ENCODE measurements around the gene RALGAPA2. TPM values are rescaled to one million over a fixed set of nuclear protein-coding genes. Genes with fewer than 3 reads are reported as not detected.

Gene RALGAPA2
- total RNA-seq, 1 donor from 2014 or later = 28.1 TPM

- H3K9me3 Mint-ChIP-seq = no peaks in the 10 kb centered on the region
Measured at GRCh38 chr20:20754714-20755113, 42.3 kb upstream of the RALGAPA2 start.

DNA sequence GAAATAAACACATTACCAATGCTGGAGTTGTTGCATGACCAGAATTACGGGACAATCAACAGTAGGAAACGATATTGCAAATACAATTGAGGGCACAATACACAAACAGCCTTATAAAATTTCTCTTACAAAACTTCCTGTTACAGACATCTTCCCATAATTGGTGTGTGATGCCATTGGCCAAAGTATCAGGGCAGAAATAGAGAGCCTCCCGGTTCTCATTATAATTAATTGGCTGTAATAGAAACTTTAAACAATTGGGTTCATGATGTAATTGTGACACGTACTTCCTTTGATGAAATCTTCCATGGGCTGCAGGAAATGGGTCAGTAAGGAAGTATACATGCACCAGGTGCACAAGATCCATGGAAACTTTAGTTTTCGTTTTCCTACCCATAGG, 40.3 kb upstream of the RALGAPA2 start:
- Mint-ChIP-seq H3K36me3 (no peaks in the 10 kb centered on the region), H3K4me1 (ENCODE audit: unreplicated experiment) (no peaks in the 10 kb centered on the region), H3K27ac (no peak overlapping the region), H3K4me3 (no peak overlapping the region), H3K9me3 (peaks cover 6% of the 10 kb centered on the region), H3K27me3 (peaks cover 29% of the 10 kb centered on the region)
- no peak for DNase-seq (ENCODE audit: extremely low spot score, unreplicated experiment)
- no peak for TF ChIP-seq CTCF (conservative IDR thresholded peaks at IDR 0.05)

More at GRCh38 chr20:20754714-20755113, 42.3 kb upstream of the RALGAPA2 start:
- H3K4me3 Mint-ChIP-seq = no peak overlapping the region
- H3K36me3 Mint-ChIP-seq = no peaks in the 10 kb centered on the region
- no peak for TF ChIP-seq CTCF (conservative IDR thresholded peaks at IDR 0.05)
- peaks cover 25% of the 10 kb centered on the region for H3K27me3 Mint-ChIP-seq
- DNase-seq (ENCODE audit: extremely low spot score, unreplicated experiment) = no peak
- H3K27ac Mint-ChIP-seq = no peak overlapping the region
- H3K4me1 Mint-ChIP-seq (ENCODE audit: unreplicated experiment) = no peaks in the 10 kb centered on the region

GRCh38 chr20:20747298-20747697, 34.9 kb upstream of the RALGAPA2 start:
- no peak for TF ChIP-seq CTCF (conservative IDR thresholded peaks at IDR 0.05)
- Mint-ChIP-seq H3K9me3 (peaks cover 6% of the 10 kb centered on the region), H3K4me3 (no peak overlapping the region)

DNA sequence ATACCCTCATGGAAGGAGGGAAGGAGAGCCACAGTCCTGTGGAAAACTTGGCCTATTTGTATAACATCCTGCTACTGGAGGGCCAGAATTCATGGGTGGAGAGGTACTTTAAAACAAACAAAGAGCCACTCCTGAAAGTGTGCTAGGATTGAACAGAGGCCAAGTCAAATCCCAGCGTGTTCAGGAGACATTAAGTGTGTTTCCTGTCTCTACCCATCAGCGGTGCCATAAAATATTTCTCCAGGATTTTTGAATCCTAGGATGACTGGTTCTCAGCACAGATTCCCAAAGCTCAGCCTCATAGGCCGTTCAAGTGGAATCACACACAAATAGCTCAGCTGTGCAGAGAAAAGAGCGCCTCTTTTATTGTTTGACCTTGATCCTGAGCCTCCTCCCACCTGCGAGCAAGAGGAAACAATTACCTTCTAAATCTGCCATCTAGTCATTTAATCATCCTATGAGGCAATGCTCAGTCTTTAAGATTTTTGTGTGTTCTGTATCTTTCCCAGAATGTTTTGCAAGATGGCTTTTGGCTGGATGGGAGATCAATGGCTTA, 31.8 kb upstream of the RALGAPA2 start:
- no peaks in the 10 kb centered on the region for H3K36me3 Mint-ChIP-seq

More at GRCh38 chr20:20747298-20747697, 34.9 kb upstream of the RALGAPA2 start:
- H3K36me3 Mint-ChIP-seq = no peaks in the 10 kb centered on the region
- peaks cover 13% of the 10 kb centered on the region for H3K27me3 Mint-ChIP-seq
- peaks cover 18% of the 10 kb centered on the region for H3K4me1 Mint-ChIP-seq (ENCODE audit: unreplicated experiment)
- no peak for DNase-seq (ENCODE audit: extremely low spot score, unreplicated experiment)
- no peak overlapping the region for H3K27ac Mint-ChIP-seq

GRCh38 chr20:20743511-20744169, 31.2 kb upstream of the RALGAPA2 start:
- Mint-ChIP-seq H3K27ac (peak overlapping the region; percentile 83), H3K4me3 (peak overlapping the region; percentile 62), H3K4me1 (ENCODE audit: unreplicated experiment) (peaks cover 18% of the 10 kb centered on the region), H3K27me3 (peaks cover 3% of the 10 kb centered on the region), H3K36me3 (no peaks in the 10 kb centered on the region), H3K9me3 (peaks cover under 1% of the 10 kb centered on the region)
- no peak for TF ChIP-seq CTCF (conservative IDR thresholded peaks at IDR 0.05)
- no peak for DNase-seq (ENCODE audit: extremely low spot score, unreplicated experiment)

More for the DNA sequence above, 31.8 kb upstream of the RALGAPA2 start:
- Mint-ChIP-seq H3K27ac (peak overlapping the region; percentile 83), H3K4me1 (ENCODE audit: unreplicated experiment) (peaks cover 18% of the 10 kb centered on the region), H3K9me3 (peaks cover 6% of the 10 kb centered on the region), H3K27me3 (peaks cover 7% of the 10 kb centered on the region), H3K4me3 (peak overlapping the region; percentile 62)
- TF ChIP-seq CTCF (conservative IDR thresholded peaks at IDR 0.05) = no peak
- DNase-seq (ENCODE audit: extremely low spot score, unreplicated experiment) = no peak

Measured in type B pancreatic cell (in vitro differentiated cells).